Caco-2 (cell line): ENCODE measurements around the gene BMP6. TPM values are rescaled to one million over a fixed set of nuclear protein-coding genes. Genes with fewer than 3 reads are reported as not detected.

ENCODE experiments used
- BruUV-seq: library from RNA; stranded (reverse); fragments of 400-500 nt; replicated peaks from 2 replicates; lab custom pipeline; 2021; lab: Mats Ljungman, UMichigan
- CTCF ChIA-PET: fragments of 300-600 bp; sonication (Branson Sonifier 250); formaldehyde crosslinking; loops from one replicate; lab custom pipeline; 2022; ENCODE audit warnings: antibody characterized with exemption; lab: Charles Lee
- POLR2A ChIA-PET: fragments of 300-600 bp; sonication (Branson Sonifier 250); formaldehyde crosslinking; loops from one replicate; lab custom pipeline; 2022; ENCODE audit warnings: antibody characterized with exemption; lab: Charles Lee
- DNase-seq, 2 experiments: peaks; one replicate each; pipeline versions ENCODE4 v3.0.0 to v3.0.0-alpha.2; 2020 to 2022
- H3K27me3 ChIP-seq: replicated peaks from 2 replicates; pipeline ENCODE4 v1.6.0; 2011; ENCODE audit warnings: low read length; ENCODE audit not compliant: control insufficient read depth, insufficient read depth
- H3K36me3 ChIP-seq: 2 replicates; pipeline ENCODE4 v1.5.1; 2011; ENCODE audit warnings: low read length; ENCODE audit not compliant: control insufficient read depth, insufficient read depth
- H3K4me1 ChIP-seq: fragments of 250-450 bp; sonication (Bioruptor Pico); 2 replicates; pipeline ENCODE4 v1.5.1; 2020; ENCODE audit warnings: mild to moderate bottlenecking
- H3K4me3 ChIP-seq: 2 replicates; pipeline ENCODE4 v1.5.1; 2011; ENCODE audit warnings: low read depth, mild to moderate bottlenecking, control low read depth, low read length
- H3K9me3 ChIP-seq: fragments of 250-450 bp; sonication (Bioruptor Pico); 2 replicates; pipeline ENCODE4 v1.5.1; 2020; ENCODE audit warnings: mild to moderate bottlenecking, moderate library complexity
- H3K27ac Mint-ChIP-seq: one replicate; pipeline ENCODE4 v1.8.0; 2022; ENCODE audit warnings: mixed read lengths; ENCODE audit not compliant: unreplicated experiment
- H3K27me3 Mint-ChIP-seq: one replicate; pipeline ENCODE4 v1.8.0; 2022; ENCODE audit warnings: mixed read lengths; ENCODE audit not compliant: insufficient read depth, unreplicated experiment
- H3K36me3 Mint-ChIP-seq: one replicate; pipeline ENCODE4 v1.8.0; 2022; ENCODE audit warnings: mild to moderate bottlenecking, mixed read lengths; ENCODE audit not compliant: insufficient read depth, unreplicated experiment
- H3K4me1 Mint-ChIP-seq: one replicate; pipeline ENCODE4 v1.8.0; 2022; ENCODE audit warnings: low read depth, mixed read lengths; ENCODE audit not compliant: unreplicated experiment
- H3K4me3 Mint-ChIP-seq: one replicate; pipeline ENCODE4 v1.8.0; 2022; ENCODE audit warnings: mild to moderate bottlenecking, moderate library complexity, mixed read lengths; ENCODE audit not compliant: unreplicated experiment
- H3K9me3 Mint-ChIP-seq: one replicate; pipeline ENCODE4 v1.8.0; 2022; ENCODE audit warnings: mixed read lengths; ENCODE audit not compliant: unreplicated experiment
- intact Hi-C: fragments of 100-400 bp; cut with micrococcal nuclease; formaldehyde crosslinking; loops from one replicate; pipeline ENCODE4 v1.10.0; 2022; ENCODE audit not compliant: unreplicated experiment
- total RNA-seq: library from RNA; stranded (reverse); gene quantifications from 2 replicates; pipeline ENCODE4 v1.2.3, GENCODE V29; 2022
- TF ChIP-seq, protein P1 (sequence below), 2 experiments: fragments of 200-600 bp in 1 of 2; IDR thresholded peaks; 1 replicate in 1 of 2; 2 replicates in 1 of 2; pipeline versions ENCODE4 v1.5.1 to v1.8.0; 2011 to 2022; ENCODE audit warnings: antibody characterized with exemption in 1 of 2, control low read depth in 1 of 2, inconsistent platforms in 1 of 2, low read depth in 1 of 2, low read length in 1 of 2, mild to moderate bottlenecking in 1 of 2, moderate library complexity in 1 of 2; ENCODE audit not compliant: insufficient read depth in 1 of 2, severe bottlenecking in 1 of 2, unreplicated experiment in 1 of 2

Gene BMP6
- total RNA-seq, 1 experiment from 2014 or later = 0.61 TPM

DNA sequence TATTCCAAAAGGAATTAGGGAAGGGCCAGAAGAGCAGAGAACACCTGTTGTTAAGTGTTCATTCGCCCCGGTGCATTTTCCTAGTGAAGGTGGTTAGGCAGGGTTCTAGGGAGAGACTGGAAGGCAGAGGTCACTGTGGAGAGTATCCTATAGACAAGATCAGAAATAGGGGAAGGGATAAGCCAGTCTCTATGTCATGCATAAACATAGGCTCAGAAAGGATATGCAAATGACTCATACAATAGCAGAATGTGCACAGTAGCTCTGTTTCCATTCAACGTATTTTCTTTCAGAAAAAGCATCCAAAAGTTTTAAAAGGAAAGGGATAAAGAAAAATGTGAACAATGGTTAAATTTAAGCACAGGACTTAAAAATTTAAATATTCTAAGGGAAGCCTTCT lies 47.4 kb downstream of the BMP6 start:
- Mint-ChIP-seq H3K27me3 (peaks cover 5% of the 10 kb centered on the region), H3K27ac (no peak overlapping the region), H3K9me3 (no peaks in the 10 kb centered on the region), H3K36me3 (no peaks in the 10 kb centered on the region), H3K4me3 (no peak overlapping the region), H3K4me1 (no peaks in the 10 kb centered on the region)
- TF ChIP-seq, protein P1, sequence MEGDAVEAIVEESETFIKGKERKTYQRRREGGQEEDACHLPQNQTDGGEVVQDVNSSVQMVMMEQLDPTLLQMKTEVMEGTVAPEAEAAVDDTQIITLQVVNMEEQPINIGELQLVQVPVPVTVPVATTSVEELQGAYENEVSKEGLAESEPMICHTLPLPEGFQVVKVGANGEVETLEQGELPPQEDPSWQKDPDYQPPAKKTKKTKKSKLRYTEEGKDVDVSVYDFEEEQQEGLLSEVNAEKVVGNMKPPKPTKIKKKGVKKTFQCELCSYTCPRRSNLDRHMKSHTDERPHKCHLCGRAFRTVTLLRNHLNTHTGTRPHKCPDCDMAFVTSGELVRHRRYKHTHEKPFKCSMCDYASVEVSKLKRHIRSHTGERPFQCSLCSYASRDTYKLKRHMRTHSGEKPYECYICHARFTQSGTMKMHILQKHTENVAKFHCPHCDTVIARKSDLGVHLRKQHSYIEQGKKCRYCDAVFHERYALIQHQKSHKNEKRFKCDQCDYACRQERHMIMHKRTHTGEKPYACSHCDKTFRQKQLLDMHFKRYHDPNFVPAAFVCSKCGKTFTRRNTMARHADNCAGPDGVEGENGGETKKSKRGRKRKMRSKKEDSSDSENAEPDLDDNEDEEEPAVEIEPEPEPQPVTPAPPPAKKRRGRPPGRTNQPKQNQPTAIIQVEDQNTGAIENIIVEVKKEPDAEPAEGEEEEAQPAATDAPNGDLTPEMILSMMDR (IDR thresholded peaks at IDR 0.05; ENCODE audit: insufficient read depth in 1 of 2, low read depth in 1 of 2, low read length in 1 of 2, severe bottlenecking in 1 of 2, unreplicated experiment in 1 of 2) = no peak
- Histone ChIP-seq H3K27me3 (no peaks in the 10 kb centered on the region), H3K4me1 (no peaks in the 10 kb centered on the region), H3K4me3 (no peak overlapping the region), H3K9me3 (no peaks in the 10 kb centered on the region), H3K36me3 (no peaks in the 10 kb centered on the region)
- DNase-seq = no peak
- CTCF ChIA-PET = no interaction called here
- intact Hi-C loops = no loop called here
- POLR2A ChIA-PET = no interaction called here
- no TSS peak for BruUV-seq

DNA sequence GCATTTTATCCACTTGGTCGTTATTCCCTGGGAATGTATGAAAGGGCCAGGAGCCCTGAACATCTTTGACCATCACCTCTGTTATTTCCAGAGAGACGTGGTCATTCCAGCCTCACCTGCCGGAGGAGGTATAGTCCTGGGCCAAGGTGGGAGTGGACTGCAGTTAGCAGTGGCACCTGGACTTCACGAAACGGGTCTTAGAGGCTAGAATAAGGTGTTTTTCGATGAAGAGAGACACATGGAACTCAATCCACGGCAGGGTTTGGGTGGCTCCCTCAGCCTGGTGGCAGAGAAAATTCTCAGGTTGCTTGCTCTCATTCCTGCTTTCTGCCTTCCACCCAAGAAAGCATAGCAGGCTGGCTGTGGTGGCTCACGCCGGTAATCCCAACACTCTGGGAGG lies 48.0 kb downstream of the BMP6 start:
- H3K27ac Mint-ChIP-seq = no peak overlapping the region

DNA sequence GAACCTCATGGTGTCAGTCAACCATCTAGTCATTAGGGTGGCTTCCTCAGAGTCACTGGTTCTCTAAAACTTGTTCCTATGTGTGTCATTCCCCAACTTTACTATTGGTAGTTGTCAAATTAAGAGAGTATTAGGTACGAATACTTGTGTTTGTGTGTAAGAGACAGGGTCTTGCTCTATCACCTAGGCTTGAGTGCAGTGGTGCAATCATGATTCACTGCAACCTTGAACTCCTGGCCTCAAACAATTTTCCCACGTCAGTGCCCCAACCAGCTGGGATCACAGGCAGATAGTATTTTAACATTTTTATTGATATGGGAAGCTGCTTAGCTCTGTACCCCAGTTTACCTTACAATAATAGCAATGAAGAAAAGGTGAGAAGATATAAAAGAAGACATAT lies 50.6 kb downstream of the BMP6 start:
- Mint-ChIP-seq H3K9me3 (no peaks in the 10 kb centered on the region), H3K27ac (no peak overlapping the region), H3K4me1 (no peaks in the 10 kb centered on the region), H3K36me3 (no peaks in the 10 kb centered on the region), H3K4me3 (no peak overlapping the region), H3K27me3 (peaks cover 4% of the 10 kb centered on the region)
- ChIA-PET POLR2A (no interaction called here), CTCF (no interaction called here)
- intact Hi-C loops = no loop called here
- no peak for DNase-seq
- Histone ChIP-seq H3K4me1 (no peaks in the 10 kb centered on the region), H3K9me3 (no peaks in the 10 kb centered on the region), H3K36me3 (no peaks in the 10 kb centered on the region), H3K27me3 (no peaks in the 10 kb centered on the region), H3K4me3 (no peak overlapping the region)
- no TSS peak for BruUV-seq
- TF ChIP-seq, protein P1 (IDR thresholded peaks at IDR 0.05; ENCODE audit: insufficient read depth in 1 of 2, low read depth in 1 of 2, low read length in 1 of 2, severe bottlenecking in 1 of 2, unreplicated experiment in 1 of 2) = no peak

More for the DNA sequence above, 48.0 kb downstream of the BMP6 start:
- Histone ChIP-seq H3K9me3 (no peaks in the 10 kb centered on the region), H3K4me1 (no peaks in the 10 kb centered on the region), H3K36me3 (no peaks in the 10 kb centered on the region), H3K27me3 (no peaks in the 10 kb centered on the region), H3K4me3 (no peak overlapping the region)
- TF ChIP-seq, protein P1 (IDR thresholded peaks at IDR 0.05; ENCODE audit: insufficient read depth in 1 of 2, low read depth in 1 of 2, low read length in 1 of 2, severe bottlenecking in 1 of 2, unreplicated experiment in 1 of 2) = no peak
- ChIA-PET POLR2A (no interaction called here), CTCF (no interaction called here)
- H3K4me1 Mint-ChIP-seq = no peaks in the 10 kb centered on the region
- BruUV-seq = no TSS peak
- no peaks in the 10 kb centered on the region for H3K36me3 Mint-ChIP-seq
- no peak for DNase-seq
- intact Hi-C loops = no loop called here
- no peak overlapping the region for H3K4me3 Mint-ChIP-seq
- peaks cover 3% of the 10 kb centered on the region for H3K27me3 Mint-ChIP-seq
- H3K9me3 Mint-ChIP-seq = no peaks in the 10 kb centered on the region
